Osteocyte (in vitro differentiated cells): ENCODE measurements around the gene SUGP1. TPM values are rescaled to one million over a fixed set of nuclear protein-coding genes. Genes with fewer than 3 reads are reported as not detected.
"Not testable (repeated sequence)": the region's sequence is repeated elsewhere in the genome, so short reads cannot be mapped to it uniquely, and the experiment has no call there.

Experiments used
- DNase-seq: peaks from one replicate; pipeline ENCODE4 v3.0.0; 2021; ENCODE audit warnings: mixed read lengths; ENCODE audit not compliant: unreplicated experiment; ENCODE audit errors: extremely low spot score
- H3K27ac Mint-ChIP-seq: one replicate; pipeline ENCODE4 v1.8.0; 2021; ENCODE audit warnings: mild to moderate bottlenecking, mixed read lengths; ENCODE audit not compliant: unreplicated experiment
- H3K27me3 Mint-ChIP-seq: one replicate; pipeline ENCODE4 v1.8.0; 2021; ENCODE audit warnings: mixed read lengths; ENCODE audit not compliant: unreplicated experiment
- H3K36me3 Mint-ChIP-seq: one replicate; pipeline ENCODE4 v1.8.0; 2021; ENCODE audit warnings: mixed read lengths; ENCODE audit not compliant: unreplicated experiment
- H3K4me1 Mint-ChIP-seq: one replicate; pipeline ENCODE4 v1.8.0; 2021; ENCODE audit warnings: mixed read lengths; ENCODE audit not compliant: unreplicated experiment
- H3K4me3 Mint-ChIP-seq: one replicate; pipeline ENCODE4 v1.8.0; 2021; ENCODE audit warnings: mild to moderate bottlenecking, moderate library complexity, mixed read lengths; ENCODE audit not compliant: unreplicated experiment
- H3K9me3 Mint-ChIP-seq: one replicate; pipeline ENCODE4 v1.8.0; 2021; ENCODE audit warnings: mixed read lengths; ENCODE audit not compliant: unreplicated experiment
- total RNA-seq: library from RNA; stranded (reverse); gene quantifications from 2 replicates; pipeline ENCODE4 v1.2.1, GENCODE V29; 2021
- TF ChIP-seq, protein P1 (sequence below): fragments of 200-600 bp; sonication (generic); IDR thresholded peaks from 2 replicates; pipeline ENCODE4 v1.5.0; 2021; ENCODE audit warnings: antibody characterized with exemption, mild to moderate bottlenecking, moderate library complexity

The SUGP1 gene
- total RNA-seq, 1 donor from 2014 or later, result 71.7 TPM

DNA sequence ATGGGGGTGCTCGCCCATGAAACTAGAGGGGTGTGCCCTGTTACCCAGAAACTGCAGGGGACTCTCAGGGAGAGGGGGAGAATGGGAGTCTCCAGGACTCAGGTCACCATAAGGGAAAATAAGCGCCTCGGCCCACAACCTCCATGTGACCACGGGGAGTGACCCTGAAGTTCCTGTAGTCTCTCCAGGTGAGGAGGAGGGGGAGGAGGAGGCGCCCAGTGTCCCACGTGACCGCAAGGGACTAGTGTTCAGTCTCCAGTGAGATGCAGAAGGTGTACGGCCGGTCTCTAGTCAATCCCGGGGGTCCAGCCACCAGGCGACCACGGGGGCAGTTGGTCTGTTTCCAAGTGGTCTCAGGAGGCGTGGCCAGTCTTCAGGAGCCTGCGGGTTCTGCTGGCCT is 63.2 kb downstream of the SUGP1 start:
- H3K4me3 Mint-ChIP-seq, result no peak overlapping the region
- H3K27me3 Mint-ChIP-seq, result peaks cover 33% of the 10 kb centered on the region
- H3K36me3 Mint-ChIP-seq, result no peaks in the 10 kb centered on the region
- H3K4me1 Mint-ChIP-seq, result peaks cover 5% of the 10 kb centered on the region
- no peaks in the 10 kb centered on the region for H3K9me3 Mint-ChIP-seq
- TF ChIP-seq, protein P1, sequence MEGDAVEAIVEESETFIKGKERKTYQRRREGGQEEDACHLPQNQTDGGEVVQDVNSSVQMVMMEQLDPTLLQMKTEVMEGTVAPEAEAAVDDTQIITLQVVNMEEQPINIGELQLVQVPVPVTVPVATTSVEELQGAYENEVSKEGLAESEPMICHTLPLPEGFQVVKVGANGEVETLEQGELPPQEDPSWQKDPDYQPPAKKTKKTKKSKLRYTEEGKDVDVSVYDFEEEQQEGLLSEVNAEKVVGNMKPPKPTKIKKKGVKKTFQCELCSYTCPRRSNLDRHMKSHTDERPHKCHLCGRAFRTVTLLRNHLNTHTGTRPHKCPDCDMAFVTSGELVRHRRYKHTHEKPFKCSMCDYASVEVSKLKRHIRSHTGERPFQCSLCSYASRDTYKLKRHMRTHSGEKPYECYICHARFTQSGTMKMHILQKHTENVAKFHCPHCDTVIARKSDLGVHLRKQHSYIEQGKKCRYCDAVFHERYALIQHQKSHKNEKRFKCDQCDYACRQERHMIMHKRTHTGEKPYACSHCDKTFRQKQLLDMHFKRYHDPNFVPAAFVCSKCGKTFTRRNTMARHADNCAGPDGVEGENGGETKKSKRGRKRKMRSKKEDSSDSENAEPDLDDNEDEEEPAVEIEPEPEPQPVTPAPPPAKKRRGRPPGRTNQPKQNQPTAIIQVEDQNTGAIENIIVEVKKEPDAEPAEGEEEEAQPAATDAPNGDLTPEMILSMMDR, result no peak
- no peak for DNase-seq
- H3K27ac Mint-ChIP-seq, result no peak overlapping the region

- peaks cover 36% of the 10 kb centered on the region for H3K27me3 Mint-ChIP-seq
- no peak overlapping the region for H3K4me3 Mint-ChIP-seq
- H3K9me3 Mint-ChIP-seq, result no peaks in the 10 kb centered on the region
- H3K27ac Mint-ChIP-seq, result no peak overlapping the region
- peaks cover 2% of the 10 kb centered on the region for H3K4me1 Mint-ChIP-seq
- TF ChIP-seq, protein P1, result no peak
- no peak for DNase-seq
- H3K36me3 Mint-ChIP-seq, result no peaks in the 10 kb centered on the region
Observed at GRCh38 chr19:19256072-19256969, 64.0 kb downstream of the SUGP1 start.

- not testable (repeated sequence) for H3K27ac Mint-ChIP-seq, H3K36me3 Mint-ChIP-seq, H3K4me1 Mint-ChIP-seq, DNase-seq, H3K4me3 Mint-ChIP-seq, H3K9me3 Mint-ChIP-seq
- peaks cover 52% of the 10 kb centered on the region for H3K27me3 Mint-ChIP-seq
Observed at GRCh38 chr19:19253409-19253808, 66.9 kb downstream of the SUGP1 start.

DNA sequence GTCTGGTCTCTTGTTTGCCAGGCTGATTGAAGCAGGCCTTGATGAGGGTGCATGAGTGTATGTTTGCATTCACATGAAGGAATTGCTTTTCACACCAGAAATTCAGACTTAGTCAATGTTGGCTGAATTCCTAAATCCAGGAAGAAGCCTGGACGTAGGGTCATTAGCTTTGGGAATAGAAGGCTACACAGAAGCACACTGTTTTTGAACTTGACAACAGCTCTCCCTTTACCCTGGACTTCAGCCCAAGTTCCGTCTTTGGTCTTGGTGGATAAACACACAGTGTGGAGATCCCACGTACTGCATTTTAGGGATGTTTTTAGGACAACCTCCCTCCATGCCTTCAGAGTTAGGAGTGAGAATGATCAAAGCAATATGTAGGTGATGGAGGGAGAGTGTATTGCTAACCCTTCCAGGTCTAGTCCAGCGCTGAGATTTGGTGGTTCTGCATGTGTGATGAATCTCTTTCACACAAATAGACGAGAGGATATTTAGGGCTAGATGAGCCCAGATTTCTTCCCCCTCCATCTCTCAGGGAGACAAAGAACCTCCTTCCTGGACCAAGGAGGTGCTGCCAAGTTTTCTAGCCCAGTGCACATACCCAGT is 70.0 kb downstream of the SUGP1 start:
- no peak overlapping the region for H3K27ac Mint-ChIP-seq
- no peaks in the 10 kb centered on the region for H3K9me3 Mint-ChIP-seq
- H3K4me3 Mint-ChIP-seq, result no peak overlapping the region
- no peaks in the 10 kb centered on the region for H3K36me3 Mint-ChIP-seq
- H3K4me1 Mint-ChIP-seq, result no peaks in the 10 kb centered on the region
- peaks cover 46% of the 10 kb centered on the region for H3K27me3 Mint-ChIP-seq
- TF ChIP-seq, protein P1, result no peak
- no peak for DNase-seq

DNA sequence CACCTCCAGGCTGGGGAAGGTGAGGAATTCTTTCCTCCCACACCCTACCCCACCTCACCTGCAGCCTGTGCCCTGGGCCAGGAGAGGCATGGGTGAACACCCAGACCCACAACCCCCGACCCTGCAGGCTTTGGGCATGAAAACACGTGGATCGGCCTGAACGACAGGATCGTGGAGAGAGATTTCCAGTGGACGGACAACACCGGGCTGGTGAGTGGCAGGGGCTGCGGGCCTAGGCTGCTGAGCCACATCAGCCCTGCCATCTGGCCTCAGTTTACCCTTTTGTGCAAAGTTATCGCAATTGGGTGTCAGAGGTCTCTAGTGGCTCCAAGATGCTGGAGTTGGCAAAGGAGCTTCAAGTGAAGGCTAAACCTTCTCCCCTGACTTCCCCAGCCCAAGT is 79.8 kb downstream of the SUGP1 start:
- Mint-ChIP-seq H3K27me3 (peaks cover 6% of the 10 kb centered on the region), H3K4me3 (no peak overlapping the region), H3K9me3 (no peaks in the 10 kb centered on the region), H3K4me1 (no peaks in the 10 kb centered on the region), H3K36me3 (no peaks in the 10 kb centered on the region), H3K27ac (no peak overlapping the region)
- no peak for DNase-seq
- TF ChIP-seq, protein P1, result no peak
